HG02642 (cell line): ENCODE data around the gene ANKMY2.

Experiments used
- ATAC-seq: cut with Tn5 transposase; IDR thresholded peaks from one replicate; pipeline ENCODE4 v1.9.1; 2021; ENCODE audit warnings: mild to moderate bottlenecking; ENCODE audit not compliant: unreplicated experiment, poor library complexity

The ANKMY2 gene

DNA sequence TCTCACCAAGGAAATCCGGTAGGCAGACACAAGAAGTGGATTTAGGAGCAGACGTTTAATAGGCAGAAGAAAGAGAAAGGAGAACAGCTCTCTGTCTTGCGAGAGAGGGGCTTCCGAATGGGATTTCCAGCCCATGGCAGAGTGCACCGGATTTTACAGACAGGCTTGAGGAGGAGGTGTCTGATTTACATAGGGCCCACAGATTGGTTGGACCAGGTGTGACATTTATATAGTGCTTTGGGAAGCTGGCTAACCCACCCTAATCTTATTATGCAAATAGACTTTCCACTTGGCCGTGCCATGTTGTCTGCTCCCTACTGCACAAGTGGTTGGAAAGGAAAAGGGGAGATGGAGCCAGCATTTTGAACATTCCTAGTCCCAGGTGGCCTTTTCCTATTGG is 57.8 kb downstream of the ANKMY2 start:
- ATAC-seq: no peak

DNA sequence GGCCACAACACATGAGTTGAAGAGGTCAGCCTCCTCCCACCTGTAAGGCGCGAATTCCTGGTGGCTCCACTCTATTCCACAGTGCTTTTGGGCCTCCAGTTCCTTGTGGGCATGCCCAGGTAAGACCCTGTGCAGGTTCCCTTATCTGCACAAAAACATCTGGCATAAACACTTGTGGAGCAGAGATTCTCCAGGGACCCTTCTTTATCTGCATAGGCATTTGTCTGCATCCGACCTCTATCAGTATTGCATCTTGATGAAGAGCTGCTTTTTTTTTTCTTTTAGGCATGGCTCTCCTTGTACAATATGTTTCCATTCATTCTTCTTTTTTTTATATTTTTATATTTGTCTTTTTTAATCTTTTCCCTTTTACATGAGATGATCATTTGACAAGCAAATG is 58.4 kb downstream of the ANKMY2 start:
- ATAC-seq: no peak

DNA sequence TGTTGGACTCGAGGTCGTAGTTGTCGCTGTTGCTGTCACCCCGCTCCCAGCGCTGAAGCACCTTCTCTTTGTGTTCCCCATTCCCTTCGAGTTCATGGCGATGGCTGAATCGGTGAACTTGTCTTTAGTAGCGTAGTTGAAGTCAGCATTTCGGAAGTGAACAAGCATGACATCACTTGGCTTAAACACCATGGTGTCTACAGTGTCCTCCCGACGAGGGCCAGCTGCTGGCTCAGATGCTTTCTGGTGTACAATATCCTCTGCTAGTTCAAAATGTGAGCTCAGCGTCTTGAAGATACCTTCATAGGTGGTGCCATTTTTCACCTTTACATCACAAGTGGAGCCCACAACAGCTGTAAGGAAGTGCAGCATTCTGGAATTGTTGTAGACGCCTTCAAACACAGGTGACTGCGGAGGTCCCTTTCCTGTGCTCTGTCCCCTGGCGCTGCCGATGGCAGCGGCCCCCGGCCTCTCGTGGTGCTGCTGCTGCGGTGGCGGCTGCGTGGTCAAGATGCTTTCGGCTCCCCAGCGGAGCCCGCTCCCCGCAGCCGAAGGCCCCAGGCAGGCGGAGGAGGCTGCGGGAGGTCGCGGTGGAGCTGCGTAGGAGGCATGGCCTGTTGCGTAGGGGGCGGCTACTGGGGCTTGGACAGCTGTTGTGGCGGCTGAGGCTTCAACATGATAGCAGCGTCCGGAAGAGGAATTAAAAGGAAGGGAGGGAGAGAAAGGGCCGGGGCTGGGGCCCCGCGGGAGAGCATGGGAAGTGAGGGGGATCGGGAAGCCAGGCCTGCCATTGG is 59.3 kb downstream of the ANKMY2 start:
- ATAC-seq: no peak

DNA sequence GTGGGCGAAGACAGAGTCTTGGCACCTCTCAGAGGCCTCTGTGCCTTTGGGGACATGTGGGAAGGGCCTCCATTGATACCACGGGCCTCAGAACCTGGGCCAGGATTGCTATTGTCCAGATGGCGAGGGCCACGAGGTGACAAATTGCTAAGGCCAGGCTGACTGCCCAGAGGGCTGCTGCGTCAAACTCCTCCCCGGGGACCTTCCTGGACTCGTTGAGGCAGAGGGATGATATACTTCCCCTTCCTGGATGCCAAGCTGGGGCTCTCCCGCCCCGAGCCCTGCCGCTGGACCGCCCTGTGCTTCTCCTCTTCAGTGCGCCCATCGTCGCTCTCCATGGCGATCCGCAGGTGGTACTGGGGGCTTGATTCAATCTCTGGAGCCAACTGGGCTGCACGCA is 60.0 kb downstream of the ANKMY2 start:
- no peak for ATAC-seq

DNA sequence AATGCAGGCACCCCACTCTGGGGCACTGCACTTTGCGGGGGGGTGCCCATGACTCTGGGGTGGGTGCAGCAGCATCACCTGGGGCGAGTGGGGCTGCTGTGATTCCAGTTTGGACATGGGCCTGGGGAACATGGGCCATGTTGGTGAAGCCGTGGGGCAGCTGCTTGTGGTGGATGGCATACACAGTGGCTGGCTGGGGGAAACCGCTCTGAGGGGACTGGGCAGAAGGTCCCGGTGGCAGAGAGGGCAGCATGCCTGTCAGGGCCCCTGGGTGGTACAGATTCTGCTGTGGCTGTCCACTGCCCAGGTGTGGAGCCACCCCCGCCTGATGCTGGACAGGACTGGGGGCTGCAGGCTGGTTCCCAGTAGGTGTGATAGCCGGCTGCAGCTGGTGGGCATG is 61.7 kb downstream of the ANKMY2 start:
- ATAC-seq: no peak

DNA sequence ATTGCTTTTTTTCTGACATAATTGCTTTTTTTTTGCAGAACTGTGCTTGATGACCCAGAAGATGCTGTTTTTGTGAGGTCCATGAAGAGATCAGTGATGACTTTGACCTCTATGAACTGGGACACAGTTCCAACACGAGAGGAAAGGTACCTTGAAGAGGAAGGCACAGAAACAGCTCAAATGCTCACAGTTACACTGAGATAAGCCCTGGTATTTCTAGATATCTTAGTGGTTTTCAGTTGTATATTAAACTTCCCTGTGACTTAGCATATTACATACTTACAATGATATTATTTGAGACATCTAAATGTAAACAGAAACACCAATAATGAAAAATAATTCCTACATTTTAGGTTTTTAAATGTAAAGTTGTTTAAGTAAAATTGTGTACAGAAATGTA is 64.3 kb downstream of the ANKMY2 start:
- ATAC-seq: no peak

DNA sequence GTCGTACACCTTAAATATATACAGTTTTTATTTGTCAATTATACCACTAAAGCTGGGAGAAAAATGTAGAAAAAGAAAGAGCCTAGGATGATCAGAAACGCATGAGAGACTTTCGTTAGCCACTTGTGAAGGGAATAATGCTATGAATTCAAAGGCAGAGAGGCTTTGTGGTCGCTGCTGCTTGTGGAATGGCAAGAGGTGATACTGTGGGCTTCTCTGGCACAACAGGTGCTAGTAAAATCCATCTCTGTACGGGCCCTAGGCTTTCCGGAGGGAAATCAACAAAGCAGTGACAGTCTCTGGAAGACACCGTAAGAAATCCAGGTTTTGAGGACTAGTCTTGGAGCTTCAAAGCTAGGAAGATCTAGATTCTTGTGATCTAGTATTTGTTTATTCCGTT is 66.3 kb downstream of the ANKMY2 start:
- ATAC-seq: no peak

DNA sequence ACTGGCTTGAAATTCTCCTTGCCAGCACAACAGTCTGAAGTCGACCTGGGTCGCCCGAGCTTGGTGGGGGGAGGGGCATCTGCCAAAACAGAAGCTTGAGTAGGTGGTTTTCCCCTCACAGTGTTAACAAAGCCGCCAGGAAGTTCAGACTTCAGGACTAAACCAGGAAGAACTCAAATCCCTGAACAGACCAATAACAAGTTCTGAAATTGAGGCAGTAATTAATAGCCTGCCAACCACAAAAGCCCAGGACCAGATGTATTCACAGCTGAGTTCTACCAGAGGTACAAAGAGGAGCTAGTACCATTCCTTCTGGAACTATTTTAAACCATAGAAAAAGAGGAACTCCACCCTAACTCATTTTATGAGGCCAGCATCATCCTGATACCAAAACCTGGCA is 73.6 kb downstream of the ANKMY2 start:
- ATAC-seq: no peak

DNA sequence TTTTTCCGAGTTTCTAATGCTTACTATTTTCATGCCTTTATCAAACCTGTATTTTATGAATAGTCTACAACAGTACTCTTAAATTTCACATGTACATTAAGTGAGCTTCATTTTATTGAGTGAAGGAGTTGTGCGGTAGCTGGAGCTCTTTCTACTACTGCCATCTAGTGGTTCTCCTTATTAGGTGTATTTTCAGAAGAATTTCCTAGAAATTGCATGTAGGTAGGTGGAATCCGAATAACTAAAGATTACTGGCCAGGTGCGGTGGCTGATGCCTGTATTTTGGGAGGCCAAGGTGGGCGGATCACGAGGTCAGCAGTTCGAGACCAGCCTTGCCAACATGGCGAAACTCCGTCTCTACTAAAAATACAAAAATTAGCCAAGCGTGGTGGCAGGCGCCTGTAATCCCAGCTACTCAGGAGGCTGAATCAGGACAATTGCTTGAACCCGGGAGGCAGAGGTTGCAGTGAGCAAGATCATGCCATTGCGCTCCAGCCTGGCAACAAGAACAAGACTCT is 80.6 kb downstream of the ANKMY2 start:
- peak; percentile 58 for ATAC-seq

DNA sequence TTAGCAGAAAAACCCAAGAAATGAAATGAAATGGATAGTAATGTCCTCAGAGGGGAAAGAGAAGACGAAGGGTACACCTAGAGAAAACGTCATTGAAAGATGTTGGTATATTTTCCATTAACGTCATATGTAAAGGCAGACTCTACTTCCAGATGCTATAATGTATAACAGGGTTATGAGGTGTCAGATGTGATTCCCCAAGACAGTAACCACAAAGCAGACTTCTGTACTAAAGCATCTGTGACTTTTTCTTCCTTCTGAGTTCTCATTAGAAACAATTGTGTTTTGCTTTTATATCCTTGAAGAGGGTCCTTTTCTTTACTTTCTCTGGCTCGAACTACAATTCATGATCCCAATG is 81.6 kb downstream of the ANKMY2 start:
- no peak for ATAC-seq

DNA sequence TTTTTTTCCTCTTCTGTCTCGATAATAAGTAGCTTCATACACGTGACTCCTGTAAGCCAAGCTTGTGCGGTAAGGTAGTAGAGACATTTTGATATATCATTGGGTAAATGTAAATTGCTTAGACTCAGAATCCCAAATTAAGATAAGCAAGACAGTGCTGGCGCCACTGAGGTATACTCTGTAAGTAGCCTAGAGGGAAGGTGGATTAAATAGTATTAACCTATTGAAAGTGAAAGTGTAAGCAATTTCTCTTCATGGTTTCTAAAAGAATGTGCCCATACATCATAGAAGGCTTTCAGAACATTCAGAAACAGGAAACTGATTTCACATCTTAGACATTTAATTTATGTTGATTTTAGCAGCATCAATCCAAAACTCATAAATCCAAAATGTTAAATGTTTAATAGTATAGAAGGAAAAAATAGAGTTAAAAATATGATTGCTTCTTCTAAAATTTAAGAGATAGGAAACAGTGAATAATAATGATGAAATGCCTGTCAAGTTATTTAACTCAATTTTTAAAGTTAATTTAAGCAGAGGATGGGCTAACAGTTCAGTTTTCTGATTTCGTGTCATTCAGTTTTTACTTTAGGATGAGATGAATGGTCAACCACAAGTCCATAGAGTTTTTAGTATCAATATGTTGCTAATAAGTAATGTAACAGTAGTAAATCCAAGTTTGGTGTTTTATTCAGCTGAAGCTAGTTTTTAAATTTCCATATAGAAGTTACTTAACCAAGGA is 82.1 kb downstream of the ANKMY2 start:
- peak; percentile 70 for ATAC-seq

DNA sequence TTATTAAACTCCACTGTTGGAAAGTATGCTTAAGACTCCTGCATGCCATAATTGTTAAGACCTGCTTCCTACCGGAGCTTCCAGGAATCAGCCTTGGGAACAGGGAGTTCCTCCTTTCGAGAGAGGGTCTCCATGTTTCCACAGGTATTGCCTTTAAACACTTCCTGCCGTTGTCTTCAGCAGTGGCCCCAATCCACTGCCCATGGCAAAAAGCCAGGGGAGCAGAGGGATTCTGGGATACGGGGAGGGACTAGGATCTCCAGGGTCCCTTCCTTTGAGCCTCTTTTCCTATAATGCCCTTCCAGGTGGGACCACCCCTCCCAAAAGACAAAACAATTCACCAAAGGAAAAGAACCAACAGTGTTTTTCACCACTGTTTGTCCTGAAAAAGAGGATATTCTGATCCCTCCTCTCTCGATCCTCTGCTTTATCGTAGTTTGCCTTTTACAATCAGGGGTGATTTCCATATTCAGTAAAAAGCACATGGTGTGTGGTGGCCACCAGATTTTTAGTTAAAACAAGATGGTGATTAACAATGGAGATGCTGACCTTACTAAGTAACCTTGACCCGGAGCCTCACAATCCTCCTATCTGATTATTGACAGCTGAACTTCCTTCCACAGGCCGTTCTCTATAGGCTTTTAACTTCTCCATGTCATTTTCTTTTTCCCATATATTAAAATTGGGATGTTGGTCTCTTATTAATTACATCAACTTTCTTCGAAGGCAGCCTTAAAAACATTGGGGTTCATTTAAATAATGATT is 82.9 kb downstream of the ANKMY2 start:
- ATAC-seq: no peak

DNA sequence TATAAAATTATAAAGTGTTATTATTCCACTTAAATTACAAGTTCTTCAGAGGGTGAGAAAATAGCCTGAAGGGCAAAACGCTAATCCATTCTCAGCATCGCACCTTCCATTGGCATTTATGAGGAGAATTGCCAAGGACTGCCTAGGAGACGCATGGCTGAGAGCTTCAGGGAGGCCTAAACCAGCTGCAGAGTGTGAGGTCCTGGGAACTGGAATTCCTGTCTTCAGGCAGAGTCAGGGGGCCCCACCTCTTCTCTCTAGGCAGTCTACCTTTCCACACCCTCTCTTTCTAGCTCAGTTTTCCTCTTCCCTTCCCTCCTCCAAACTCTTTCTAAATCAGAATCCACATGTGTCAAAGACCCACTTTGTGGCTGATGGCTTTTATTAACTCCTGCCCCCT is 83.6 kb downstream of the ANKMY2 start:
- ATAC-seq: no peak

DNA sequence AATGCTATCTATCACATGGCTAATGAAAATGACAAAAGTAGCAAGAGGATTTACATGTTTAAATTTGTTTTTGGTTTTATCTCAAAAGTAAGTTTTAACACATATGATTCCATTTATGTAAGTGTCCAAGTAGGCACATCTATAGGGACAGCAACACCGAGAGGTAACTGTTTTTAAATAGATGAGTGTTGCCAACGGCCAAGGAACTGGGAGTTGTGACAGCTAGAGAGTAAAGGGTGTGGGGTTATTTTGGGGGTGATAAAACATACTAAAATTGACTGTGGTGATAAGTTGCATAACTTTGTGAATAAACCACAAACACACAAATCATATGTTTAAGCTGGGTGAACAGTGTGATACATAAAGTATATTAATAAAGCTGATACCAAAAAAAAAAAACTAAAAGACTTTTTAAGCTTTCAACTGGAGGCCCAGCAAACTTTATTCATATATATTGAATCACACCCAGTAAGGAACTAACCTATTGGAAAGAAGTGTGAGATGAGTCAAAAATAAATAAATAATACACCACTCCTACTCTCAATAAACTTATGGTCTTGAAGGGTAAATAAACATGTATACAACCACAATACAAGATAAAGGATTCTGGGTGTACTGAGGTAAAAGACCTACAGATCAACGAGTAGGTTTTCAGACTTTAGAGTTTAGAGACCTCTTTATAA is 85.9 kb downstream of the ANKMY2 start:
- no peak for ATAC-seq

DNA sequence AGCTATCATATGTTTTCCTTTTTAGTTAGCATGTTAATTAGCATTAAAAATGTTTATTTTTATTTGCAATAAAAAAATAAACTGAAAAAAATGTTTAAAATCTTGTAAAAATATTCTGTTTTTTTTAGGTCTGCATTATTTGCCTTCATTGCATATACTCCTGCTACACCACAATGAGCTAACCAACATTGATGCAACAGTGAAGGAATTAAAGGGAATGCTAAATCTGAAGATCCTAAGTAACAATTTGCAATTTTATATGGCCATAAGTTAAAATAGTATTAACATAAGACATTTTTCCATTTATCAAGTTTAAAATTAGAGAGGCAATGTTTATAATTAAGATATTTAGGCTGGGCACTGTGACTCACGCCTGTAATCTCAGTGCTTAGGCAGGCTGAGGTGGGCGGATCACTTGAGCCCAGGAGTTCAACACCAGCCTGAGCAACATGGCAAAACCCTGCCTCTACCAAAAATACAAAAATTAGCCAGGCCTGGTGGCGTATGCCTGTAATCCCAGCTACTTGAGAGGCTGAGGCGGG is 86.7 kb downstream of the ANKMY2 start:
- no peak for ATAC-seq

DNA sequence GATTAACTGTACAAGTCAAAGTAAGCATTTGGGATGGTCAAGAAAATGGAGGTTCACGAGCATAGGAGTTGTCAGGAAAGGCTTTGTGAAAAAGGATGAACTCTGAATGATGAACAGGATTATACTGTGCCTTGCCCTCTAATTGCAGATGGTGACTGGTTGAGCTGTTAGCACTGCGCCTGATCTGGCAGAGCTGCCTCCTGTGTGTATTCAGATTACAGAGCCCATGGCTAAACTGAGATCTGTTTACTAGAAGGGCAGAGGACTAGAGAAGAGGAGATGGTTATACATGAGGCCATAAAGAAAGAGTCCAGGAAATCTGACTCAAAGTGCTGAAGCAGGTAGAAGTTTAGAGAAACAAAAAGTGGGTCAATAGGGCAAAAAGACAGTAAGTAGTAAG is 89.2 kb downstream of the ANKMY2 start:
- ATAC-seq: no peak

DNA sequence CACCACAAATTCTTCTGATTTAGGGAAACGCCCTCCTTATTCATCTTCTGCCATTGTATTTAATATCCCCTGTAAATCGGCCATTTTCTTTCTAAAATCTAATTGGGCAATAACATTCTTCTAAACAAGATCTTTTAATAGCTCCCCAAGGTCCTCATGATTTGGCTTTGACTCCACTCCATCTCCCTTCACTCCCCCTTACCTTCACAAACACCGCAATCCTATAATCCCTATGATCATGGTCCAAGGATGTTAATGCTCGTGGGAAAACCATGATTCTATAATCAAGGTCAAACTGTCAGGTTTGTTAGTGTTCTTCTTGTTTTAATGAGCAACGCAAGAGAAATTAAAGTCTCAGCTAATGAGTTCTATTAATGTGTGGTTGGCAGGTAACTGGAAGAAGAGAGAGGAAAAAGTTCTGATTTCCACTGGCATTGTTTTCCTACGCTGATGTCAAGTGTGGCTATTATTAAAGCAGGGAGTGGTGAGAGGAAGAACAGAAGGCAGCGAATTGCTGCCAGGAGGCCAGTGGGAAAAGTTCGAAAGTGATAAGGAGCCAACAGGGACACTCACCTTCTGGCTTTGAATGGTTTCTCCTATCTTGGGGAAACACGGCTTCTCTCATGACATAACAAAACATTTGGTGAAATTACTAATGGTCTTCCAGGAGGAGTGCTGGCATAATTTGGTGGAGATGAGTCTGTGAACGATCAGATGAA is 90.9 kb downstream of the ANKMY2 start:
- no peak for ATAC-seq

DNA sequence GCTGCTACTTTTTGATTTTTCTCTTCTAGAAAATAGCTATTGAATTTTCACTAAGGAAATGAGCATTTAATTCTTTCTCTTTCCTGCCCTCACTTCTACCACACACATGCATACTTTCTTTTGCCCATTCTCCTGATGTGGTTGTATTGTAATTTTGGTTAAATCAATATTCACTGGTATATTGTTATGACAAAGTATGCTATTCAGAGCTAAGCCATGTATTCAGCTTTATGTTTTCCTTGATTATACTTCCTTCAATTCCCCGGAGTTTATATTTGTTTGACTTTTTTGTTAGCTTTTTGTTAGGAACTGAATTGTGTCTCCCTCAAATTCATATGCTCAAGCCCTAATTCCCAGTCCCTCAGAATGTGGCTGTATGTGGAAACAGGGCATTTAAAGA is 94.9 kb downstream of the ANKMY2 start:
- no peak for ATAC-seq
